Medulla oblongata (tissue), 1 donor: ENCODE measurements around the gene GIT1.

Experiments
- DNase-seq: peaks from one replicate; pipeline ENCODE4 v3.0.0-alpha.2; 2015; ENCODE audit errors: extremely low spot score

Gene GIT1

DNA sequence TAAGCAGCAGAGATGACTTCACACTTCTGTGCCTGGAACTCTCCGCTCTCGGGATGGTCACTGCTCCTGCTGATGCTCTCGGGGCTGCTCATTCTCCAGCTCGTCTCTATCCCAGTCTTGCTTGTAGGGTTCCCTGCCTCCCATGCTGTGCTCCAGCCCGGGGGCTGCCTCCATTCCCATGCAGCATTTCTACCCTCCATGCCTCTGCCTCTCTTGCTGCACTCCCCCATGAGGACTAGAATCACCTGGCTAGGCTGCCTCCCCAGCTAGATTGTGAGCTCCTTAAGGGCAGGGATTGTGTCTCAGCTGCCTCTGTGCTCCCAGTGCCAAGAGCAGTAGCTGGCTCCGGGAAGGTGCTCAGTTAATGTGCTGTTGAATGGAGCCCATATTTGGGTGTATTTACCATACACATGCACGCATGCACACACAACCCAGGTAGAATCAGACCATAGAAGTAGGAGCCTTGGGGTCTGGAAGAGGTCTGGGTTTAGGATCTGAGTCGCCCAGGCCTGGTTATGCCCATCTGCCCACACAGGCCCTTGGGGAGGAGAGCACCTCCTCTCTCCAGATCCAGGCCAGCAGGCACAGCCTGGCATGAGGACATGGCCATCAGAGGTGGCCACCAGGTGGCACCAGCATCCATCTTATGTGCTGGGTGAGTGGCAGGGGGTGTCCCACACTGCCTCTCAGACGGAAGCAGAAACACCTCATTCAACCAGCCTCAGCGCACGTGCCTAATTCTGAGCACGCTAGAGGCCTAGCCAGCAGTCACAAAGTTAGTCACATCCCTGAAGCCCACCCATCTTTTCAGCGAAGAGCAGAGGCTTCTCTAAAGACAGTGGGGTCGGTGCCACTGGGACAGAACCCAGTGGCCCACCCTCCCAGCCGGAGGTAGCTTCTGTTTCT is 9.3 kb downstream of the GIT1 start:
- peak; percentile 94 for DNase-seq

DNA sequence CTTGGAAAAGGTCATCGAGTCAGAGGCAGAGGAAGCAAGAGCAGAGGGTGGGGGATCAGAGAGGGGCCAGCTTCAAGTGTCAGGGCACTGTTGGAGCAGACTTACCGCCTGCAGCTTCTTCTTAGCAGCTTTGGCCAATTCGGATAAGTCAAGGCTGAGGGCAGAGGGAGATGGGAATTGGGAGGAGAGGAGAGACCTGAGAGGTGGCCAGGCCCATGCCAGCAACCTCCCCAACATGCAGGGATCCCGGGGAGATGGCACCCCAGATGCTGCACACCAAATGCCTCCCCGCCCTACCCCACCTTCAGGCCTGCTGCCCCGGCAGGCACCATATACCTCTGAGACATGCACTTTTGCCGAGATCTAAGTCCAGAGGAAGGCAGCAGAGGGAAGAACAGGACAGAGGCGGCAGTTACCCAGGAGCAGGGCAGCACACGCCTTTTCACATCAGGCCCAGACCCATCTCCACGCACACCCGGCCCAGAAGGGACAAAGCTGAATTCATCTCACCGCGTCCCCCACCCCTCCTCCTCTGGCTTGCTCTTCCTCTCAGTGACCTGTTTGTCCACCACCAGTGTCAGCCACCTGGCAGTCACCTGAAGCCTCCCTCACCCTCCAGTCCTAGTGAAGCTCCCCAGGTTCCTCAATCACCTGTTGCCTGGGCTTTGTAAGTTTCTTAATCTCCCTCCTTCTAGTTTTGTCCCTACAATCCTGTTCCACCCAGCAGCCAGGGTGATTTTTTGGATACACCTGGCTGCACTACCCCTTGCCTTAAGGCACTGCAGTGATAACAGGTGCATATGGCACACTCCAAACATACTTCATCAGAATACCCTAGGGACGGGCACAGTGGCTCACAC is 10.6 kb downstream of the GIT1 start:
- no peak for DNase-seq

- DNase-seq, result peak; percentile 81
These were observed 11.8 kb downstream of the GIT1 start for GRCh38 chr17:29577385-29578211.

DNA sequence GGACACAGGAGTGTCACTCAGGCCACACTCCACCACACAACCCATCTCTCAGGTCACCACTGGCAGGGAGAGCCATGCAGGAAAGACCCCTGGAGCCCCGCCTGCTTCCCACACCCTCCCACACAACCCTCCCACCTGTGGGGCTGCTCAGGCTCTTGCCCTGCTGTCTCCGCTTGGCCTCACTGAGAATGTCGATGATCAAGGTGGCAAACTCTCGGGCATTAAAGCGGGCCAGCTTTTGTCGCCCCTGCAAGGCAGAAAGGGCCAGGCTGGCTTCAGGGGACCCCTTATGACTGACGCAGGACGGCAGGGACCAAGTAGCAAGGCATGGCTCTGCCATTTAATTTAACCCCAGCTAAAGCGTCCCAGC is 12.5 kb downstream of the GIT1 start:
- DNase-seq, result no peak

DNA sequence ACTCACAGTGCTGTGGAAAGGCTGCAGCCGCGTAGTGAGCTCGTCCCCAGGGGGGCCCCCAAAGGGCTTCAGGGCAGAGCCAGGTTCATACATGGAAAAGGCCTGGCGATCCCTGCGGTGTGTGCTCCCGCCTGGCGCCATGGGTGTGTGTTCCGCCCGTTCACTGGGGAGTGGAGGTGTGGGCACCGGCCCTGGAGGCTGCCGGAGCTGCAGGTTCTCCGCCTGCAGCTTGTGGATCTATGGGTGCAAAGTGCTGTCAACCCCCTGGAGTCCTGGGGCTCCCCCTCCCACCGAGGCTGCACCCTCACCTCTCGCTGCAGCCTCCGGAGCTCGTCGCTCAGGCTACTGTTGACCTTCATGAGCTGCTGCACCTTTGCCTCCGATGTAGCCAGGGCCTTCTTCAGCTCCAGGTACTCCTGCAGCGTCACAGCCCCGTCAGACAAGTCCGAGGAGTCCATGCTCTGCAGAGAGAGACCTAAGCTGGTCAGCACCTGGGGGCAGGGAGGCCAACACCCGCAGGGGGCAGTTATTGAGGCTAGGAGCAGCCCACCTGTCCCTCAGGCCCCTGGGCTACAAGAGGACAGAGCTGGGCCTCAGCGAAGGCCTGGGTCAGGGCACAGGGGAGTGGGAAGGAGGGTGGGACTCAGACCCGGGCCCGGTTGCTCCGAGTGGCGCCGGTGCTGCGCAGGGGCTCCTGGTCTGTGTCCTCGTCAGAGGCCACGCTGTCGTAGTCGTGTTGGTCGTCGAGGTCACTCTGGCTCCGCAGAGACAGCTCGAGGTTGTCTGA is 13.0 kb downstream of the GIT1 start:
- DNase-seq, result no peak

DNA sequence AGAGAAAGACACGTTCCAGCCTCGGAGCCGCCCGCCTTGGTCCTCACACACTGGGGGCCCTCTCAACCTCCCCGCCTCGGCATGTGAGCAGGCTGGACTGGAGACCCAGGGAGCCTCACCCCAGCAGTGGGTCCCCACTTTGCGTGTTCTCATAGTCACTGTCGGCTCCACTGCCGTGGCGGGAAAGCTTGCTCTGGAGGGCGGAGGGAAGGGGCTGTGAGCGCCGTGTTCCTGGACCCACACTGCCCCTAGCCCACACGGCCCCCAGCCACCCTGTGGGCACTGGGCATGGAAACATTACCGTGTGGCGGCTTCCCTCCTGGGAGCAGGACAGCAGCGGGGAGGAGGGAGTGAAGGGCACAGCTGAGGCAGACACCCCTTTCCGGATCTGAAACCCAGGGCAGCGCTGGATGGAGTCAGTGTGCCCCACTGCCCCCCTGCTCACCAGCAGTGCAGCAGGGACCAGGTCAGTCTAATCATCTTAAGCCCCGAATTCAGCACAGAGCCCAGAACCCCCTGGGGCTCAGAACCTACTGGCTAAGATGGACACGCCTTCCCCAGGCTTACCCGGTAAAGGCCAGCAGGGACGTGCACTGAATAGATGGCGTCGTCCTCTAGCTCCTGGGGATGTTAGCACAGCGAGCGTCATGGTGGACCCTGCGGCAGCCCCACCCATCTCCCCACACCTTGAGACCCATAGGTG is 13.8 kb downstream of the GIT1 start:
- no peak for DNase-seq

- no peak for DNase-seq
These were observed 14.5 kb downstream of the GIT1 start for GRCh38 chr17:29574732-29575510.

GRCh38 chr17:29573871-29574731 is 15.3 kb downstream of the GIT1 start:
- no peak for DNase-seq

- DNase-seq, result no peak
These were observed 15.9 kb downstream of the GIT1 start for GRCh38 chr17:29573558-29573869.

DNA sequence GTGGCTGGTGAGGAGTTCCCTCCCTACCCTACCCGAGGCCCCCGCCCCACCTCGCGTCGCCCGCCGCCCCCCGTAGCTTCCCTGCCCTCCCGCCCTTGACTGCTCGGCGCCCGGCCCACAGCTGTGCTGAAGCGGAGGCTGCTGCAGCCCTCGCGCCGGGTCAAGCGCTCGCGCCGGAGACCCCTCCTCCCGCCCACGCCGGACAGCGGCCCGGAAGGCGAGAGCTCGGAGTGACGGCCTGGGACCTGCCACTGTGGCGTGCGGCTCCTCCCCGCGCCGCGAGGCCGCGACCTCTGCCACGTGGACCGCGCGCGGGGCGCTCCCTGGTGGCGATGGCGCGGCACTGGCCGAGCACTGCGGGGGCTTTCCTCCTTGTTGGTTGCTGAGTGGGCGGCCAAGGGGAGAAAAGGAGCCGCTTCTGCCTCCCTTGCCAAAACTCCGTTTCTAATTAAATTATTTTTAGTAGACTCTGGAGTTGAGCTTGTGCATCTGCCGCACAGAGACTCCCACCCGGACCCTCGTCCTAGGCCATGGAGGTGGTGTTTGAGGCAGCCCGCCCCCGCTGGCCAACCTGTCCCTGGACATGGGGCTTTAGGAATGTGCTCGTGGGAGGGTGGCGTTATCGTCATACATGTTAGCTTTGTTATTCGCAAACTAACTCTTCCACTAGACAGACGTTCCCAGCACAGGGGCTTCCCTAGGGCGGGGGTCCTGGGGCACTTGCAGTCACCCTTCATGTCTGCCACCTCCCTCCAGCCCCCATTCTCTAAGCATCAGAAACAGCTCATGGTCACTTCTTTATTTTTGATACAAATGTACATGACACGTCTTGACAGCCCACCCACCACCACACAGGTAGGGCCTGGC is 16.5 kb downstream of the GIT1 start:
- peak; percentile 64 for DNase-seq

GRCh38 chr17:29571883-29572681 is 17.4 kb downstream of the GIT1 start:
- no peak for DNase-seq

- no peak for DNase-seq
These were observed 18.0 kb downstream of the GIT1 start for GRCh38 chr17:29571486-29571882.

- no peak for DNase-seq
These were observed 18.9 kb downstream of the GIT1 start for GRCh38 chr17:29570521-29570920.

- DNase-seq, result no peak
These were observed 20.1 kb downstream of the GIT1 start for GRCh38 chr17:29569245-29569950.

DNA sequence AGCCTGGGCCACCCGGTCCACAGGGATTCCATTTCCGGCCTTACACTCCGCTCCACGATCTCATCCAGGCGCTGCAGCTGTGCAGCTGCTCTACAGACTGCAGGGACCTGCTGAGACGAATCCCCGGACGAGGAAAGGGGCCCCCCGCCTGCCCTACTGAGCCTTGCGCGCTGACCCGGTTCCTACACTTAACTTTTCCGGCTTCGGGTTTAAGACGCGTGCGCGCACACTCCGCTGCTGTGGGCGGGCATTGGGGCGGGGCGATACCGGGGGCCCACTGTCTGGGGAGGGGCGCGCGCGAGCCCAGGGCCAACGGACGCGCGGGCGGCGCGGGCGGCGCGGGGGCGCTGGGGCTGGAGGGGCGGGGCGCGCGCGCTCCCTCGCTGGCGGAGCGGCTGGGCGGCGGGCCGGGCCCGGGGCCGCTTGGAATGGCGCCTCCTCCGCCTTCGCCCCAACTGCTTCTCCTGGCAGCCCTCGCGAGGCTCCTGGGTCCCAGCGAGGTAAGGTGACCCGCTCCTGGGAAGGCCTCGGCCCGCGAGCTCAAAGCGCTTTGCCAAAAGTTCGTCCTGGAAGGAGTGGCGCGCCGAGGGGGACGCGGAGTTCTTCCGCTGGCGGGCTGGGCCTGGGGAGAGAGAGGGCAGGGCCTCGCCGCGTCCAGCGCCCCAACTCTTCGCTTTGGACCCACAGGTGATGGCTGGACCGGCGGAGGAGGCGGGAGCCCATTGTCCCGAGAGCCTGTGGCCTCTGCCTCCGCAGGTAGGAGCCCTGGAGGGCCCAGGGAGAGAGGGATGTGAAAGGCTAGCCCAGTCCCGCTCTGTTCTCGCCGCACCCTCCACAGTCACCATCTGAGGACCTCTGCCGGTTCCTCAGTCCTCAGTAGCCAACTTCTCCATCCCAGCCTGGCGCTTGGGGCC is 20.9 kb downstream of the GIT1 start, which contains the start of gene TP53I13:
Gene TP53I13 (plus strand): TSS at position 371 of the 914 bp plus-strand sequence. CDS start 58 bp downstream, at position 429.
- peak; percentile 80 for DNase-seq
